ENCODE data around the gene C2. TPM values are rescaled to one million over a fixed set of nuclear protein-coding genes. Genes with fewer than 3 reads are reported as not detected.

The C2 gene
- total RNA-seq, 1 donor from 2014 or later, result 282 TPM

DNA sequence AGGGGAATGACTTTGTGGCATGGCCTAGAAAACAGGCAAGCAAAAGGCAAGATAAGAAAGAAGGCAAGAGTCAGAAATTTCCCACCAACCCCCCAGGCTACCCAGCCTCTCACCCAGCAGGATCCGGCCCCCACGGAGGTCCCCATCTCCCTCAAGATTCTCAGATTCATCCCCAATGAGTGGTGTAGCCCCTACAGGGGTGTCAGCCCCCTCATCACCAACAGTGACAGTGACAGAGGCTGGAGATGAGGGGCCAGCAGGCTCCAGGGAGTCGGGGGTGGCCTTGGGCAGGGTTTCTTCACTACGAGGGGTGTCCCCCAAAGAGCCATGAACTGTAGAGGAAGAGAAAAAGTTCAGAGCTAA lies 31.0 kb upstream of the C2 start:
- intact Hi-C loops (cut with DNase I), result no loop called here
- H3K27ac ChIP-seq, result peak overlapping the region; percentile 66

DNA sequence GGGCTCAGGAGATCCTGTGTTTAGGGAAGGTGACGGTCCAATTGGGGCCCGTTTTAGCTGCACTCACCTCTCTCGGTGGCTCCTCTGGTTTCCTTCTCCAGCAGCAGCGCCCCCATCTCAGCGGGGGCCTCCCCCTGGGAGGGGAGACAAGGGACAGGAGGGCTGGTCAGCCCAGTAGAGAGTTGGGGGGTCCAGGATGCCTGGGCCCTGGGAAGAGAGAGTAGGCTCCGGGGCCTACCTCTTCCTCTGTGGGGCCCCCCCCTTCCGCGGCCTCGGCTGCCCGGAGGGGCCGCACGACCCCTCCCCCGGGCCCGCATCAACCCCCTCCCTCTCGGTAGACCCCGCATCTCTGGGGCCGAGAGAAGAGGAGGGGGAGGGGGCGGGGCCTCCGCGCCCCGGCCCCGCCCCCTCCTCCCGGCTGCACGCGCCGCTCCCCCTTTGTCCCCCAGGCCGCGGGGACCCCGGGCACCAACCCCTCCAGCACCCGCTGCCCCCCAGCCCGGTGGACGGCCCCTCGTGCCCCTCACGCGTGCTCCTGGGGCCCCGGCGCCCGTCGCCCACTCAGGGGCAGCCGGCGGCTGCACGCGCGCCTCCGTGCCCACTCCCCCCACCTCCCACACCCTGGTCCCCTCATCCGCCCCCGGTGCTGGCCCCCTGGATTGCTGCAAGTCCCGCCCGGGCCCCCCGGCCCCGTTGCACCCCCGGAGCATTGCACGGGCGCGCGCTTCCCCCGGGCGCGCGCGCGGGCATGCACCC lies 30.5 kb upstream of the C2 start:
- Histone ChIP-seq H3K4me1 (peaks cover 16% of the 10 kb centered on the region), H3K4me3 (peak overlapping the region; percentile 100), H3K9me3 (no peaks in the 10 kb centered on the region), H3K27ac (peak overlapping the region; percentile 66), H3K36me3 (peaks cover 32% of the 10 kb centered on the region), H3K27me3 (no peaks in the 10 kb centered on the region)
- no peak for DNase-seq
- TF ChIP-seq, protein P1, sequence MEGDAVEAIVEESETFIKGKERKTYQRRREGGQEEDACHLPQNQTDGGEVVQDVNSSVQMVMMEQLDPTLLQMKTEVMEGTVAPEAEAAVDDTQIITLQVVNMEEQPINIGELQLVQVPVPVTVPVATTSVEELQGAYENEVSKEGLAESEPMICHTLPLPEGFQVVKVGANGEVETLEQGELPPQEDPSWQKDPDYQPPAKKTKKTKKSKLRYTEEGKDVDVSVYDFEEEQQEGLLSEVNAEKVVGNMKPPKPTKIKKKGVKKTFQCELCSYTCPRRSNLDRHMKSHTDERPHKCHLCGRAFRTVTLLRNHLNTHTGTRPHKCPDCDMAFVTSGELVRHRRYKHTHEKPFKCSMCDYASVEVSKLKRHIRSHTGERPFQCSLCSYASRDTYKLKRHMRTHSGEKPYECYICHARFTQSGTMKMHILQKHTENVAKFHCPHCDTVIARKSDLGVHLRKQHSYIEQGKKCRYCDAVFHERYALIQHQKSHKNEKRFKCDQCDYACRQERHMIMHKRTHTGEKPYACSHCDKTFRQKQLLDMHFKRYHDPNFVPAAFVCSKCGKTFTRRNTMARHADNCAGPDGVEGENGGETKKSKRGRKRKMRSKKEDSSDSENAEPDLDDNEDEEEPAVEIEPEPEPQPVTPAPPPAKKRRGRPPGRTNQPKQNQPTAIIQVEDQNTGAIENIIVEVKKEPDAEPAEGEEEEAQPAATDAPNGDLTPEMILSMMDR (IDR thresholded peaks at IDR 0.05), result no peak
- no peak for ATAC-seq
- intact Hi-C loops (cut with DNase I), result no loop called here

More for the DNA sequence above, 31.0 kb upstream of the C2 start:
- Histone ChIP-seq H3K9me3 (no peaks in the 10 kb centered on the region), H3K36me3 (peaks cover 37% of the 10 kb centered on the region), H3K27me3 (no peaks in the 10 kb centered on the region), H3K4me1 (peaks cover 16% of the 10 kb centered on the region), H3K4me3 (peak overlapping the region; percentile 100)
- ATAC-seq (no peak), DNase-seq (no peak)
- TF ChIP-seq, protein P1 (IDR thresholded peaks at IDR 0.05), result no peak

DNA sequence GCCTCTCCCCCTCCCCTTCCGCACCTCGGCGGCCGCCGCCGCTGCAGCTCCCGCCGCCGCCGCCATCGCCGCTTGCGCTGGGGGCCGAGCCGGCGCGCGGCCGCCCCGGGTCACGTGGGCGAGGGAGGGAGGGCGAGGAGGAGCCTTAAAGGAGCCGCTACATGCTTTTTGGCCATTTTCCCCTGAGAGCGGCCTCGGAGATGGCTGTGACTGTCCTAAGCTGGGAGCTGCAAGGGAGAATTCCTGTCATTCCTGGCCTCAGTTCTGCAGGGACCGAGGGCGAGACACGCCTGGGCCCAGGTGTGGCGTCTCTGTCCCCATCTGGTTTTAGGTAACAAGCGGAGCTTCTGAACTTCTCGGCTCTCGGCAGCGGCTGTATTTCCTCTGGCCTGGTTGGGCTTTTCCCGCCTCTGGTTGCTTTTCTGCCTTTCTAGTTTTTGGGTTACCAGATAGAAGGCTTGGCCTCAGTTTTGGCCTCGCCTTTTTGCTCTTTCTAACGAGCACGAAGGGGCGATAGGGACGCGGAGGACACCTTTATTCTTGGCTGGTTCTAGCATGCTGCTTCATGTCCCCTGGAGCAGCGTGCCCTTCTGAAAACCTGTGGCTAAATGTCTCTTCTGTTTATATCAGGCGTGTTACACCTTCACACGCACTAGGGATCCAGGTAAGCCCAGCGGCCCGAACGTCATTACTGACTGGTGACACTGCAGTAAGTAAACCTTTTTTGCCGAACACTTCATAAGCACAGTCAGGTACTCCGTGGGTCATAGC lies 29.7 kb upstream of the C2 start, which contains the start of gene EHMT2:
EHMT2 (minus strand) TSS at position 87 of the 771 bp plus-strand sequence; CDS start at position 66, 21 bp downstream.
- Histone ChIP-seq H3K27me3 (no peaks in the 10 kb centered on the region), H3K36me3 (peaks cover 24% of the 10 kb centered on the region), H3K9me3 (no peaks in the 10 kb centered on the region), H3K4me3 (peak within 1 kb of the TSS; percentile 100), H3K4me1 (peaks cover 20% of the 10 kb centered on the region), H3K27ac (peak within 1 kb of the TSS; percentile 89)
- ATAC-seq, result peak; percentile 72
- TF ChIP-seq, protein P1 (IDR thresholded peaks at IDR 0.05), result no peak
- peak; percentile 93 for DNase-seq
- intact Hi-C loops (cut with DNase I), result no loop called here

DNA sequence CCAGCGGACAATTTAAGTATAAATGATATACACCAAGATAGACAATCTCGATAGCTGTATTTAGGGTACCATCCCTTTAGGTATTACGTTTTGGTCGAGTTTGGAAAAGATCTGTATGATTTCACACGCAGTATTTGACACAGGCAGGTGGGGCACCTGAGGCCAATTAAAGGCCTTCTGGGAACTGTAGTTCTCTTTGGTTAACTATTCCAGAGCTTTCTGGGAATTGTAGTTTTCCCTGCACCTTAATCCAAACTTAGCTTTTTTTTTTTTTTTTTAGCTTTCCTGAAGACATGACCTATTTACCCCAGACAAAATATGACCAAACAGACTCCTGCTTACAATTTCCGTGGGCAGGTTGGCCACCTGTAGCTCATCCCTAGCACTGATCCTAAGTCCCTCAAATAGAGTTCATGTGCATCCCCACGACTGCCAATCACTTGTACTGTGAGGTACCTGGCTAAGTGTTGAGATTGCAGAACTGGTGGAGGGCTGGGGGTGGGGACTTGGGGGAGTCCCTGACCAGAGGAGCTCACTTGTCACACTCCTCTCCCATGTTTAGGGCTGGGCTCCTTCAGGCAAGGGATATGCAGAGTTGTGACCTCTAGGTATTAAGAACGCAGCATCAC lies 29.0 kb upstream of the C2 start:
- DNase-seq (no peak), ATAC-seq (no peak)
- peak overlapping the region; percentile 100 for H3K4me3 ChIP-seq
- peaks cover 27% of the 10 kb centered on the region for H3K4me1 ChIP-seq
- TF ChIP-seq, protein P1 (IDR thresholded peaks at IDR 0.05), result no peak
- peaks cover 17% of the 10 kb centered on the region for H3K36me3 ChIP-seq
- no peaks in the 10 kb centered on the region for H3K9me3 ChIP-seq
- no peaks in the 10 kb centered on the region for H3K27me3 ChIP-seq
- peak overlapping the region; percentile 89 for H3K27ac ChIP-seq
- intact Hi-C loops (cut with DNase I), result no loop called here

DNA sequence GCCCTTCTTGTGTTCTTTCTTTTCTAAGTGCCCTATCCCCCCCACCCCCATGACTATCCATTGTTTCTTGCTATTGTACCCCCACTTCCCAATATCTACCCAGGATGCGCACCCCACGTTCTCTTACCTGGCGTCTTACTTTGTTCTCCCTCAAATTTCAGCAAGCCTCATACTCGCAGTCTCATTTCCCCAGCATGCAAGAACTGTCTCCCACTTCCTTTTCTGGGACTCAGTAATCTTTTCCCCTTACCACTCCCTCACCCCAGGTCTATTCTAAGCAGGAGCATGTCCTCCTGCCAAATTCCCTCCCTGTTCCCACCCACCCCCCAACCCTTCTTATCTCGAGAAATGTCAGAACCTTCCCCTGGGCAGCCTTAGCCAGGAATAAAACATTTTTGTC lies 28.3 kb upstream of the C2 start:
- no peak for ATAC-seq
- no peak for DNase-seq
- TF ChIP-seq, protein P1 (IDR thresholded peaks at IDR 0.05), result no peak
- intact Hi-C loops (cut with DNase I), result no loop called here
- H3K36me3 ChIP-seq, result peaks cover 15% of the 10 kb centered on the region
- no peaks in the 10 kb centered on the region for H3K27me3 ChIP-seq
- no peak overlapping the region for H3K4me3 ChIP-seq
- no peaks in the 10 kb centered on the region for H3K9me3 ChIP-seq
- H3K27ac ChIP-seq, result no peak overlapping the region
- peaks cover 31% of the 10 kb centered on the region for H3K4me1 ChIP-seq
